GM18507 (cell line): ENCODE results near the gene FOXJ3.
A peak's percentile ranks its signal among the peaks of the same experiment; 100 is the strongest.

Source experiments
- DNase-seq: peaks from one replicate; pipeline ENCODE4 v3.0.0; 2011; ENCODE audit warnings: low read depth; ENCODE audit not compliant: insufficient read length; ENCODE audit errors: extremely low spot score
- FAIRE-seq: peaks from 2 replicates; lab custom pipeline; 2011; peaks lifted over from hg19 to GRCh38; lab: Jason Lieb, UNC

Gene FOXJ3

GRCh38 chr1:42175314-42176054 lies 159.6 kb downstream of the FOXJ3 start:
- no peak for DNase-seq
- FAIRE-seq, result no peak

GRCh38 chr1:42173961-42174735 lies 160.9 kb downstream of the FOXJ3 start:
- no peak for FAIRE-seq
- DNase-seq, result no peak

- DNase-seq (peak; percentile 59), FAIRE-seq (peak; percentile 71)
These were observed 161.7 kb downstream of the FOXJ3 start for GRCh38 chr1:42173155-42173933.

GRCh38 chr1:42172381-42173133 lies 162.5 kb downstream of the FOXJ3 start:
- FAIRE-seq, result no peak

GRCh38 chr1:42171679-42172266 lies 163.3 kb downstream of the FOXJ3 start:
- FAIRE-seq, result no peak
- DNase-seq, result no peak

More at GRCh38 chr1:42172381-42173133, 162.5 kb downstream of the FOXJ3 start:
- no peak for DNase-seq

- DNase-seq (no peak), FAIRE-seq (no peak)
These were observed 164.0 kb downstream of the FOXJ3 start for GRCh38 chr1:42170779-42171621.

GRCh38 chr1:42168763-42169162 lies 166.3 kb downstream of the FOXJ3 start:
- FAIRE-seq (no peak), DNase-seq (no peak)

GRCh38 chr1:42168391-42168670 lies 166.7 kb downstream of the FOXJ3 start:
- DNase-seq, result no peak
- FAIRE-seq, result no peak

- no peak for FAIRE-seq
- no peak for DNase-seq
These were observed 167.2 kb downstream of the FOXJ3 start for GRCh38 chr1:42167611-42168390.

- FAIRE-seq (no peak), DNase-seq (no peak)
These were observed 169.4 kb downstream of the FOXJ3 start for GRCh38 chr1:42165511-42166210.

- FAIRE-seq (no peak), DNase-seq (no peak)
These were observed 170.2 kb downstream of the FOXJ3 start, which contains the start of gene GUCA2A for GRCh38 chr1:42164551-42165420. GUCA2A (minus strand) TSS chr1:42164745; CDS start chr1:42164712, 33 bp downstream.

- DNase-seq (no peak), FAIRE-seq (no peak)
These were observed 171.2 kb downstream of the FOXJ3 start for GRCh38 chr1:42163536-42164503.

- FAIRE-seq, result no peak
- no peak for DNase-seq
These were observed 171.9 kb downstream of the FOXJ3 start for GRCh38 chr1:42163114-42163513.

- DNase-seq (no peak), FAIRE-seq (no peak)
These were observed 172.9 kb downstream of the FOXJ3 start for GRCh38 chr1:42162181-42162580.

- no peak for FAIRE-seq
- DNase-seq, result no peak
These were observed 176.8 kb downstream of the FOXJ3 start for GRCh38 chr1:42158189-42158588.
